ENCODE measurements around the gene SCLY.

- TF ChIP-seq CTCF (IDR thresholded peaks at IDR 0.05): no peak
- no peak for TF ChIP-seq POLR2A (IDR thresholded peaks at IDR 0.05)
- no peak for TF ChIP-seq EP300 (IDR thresholded peaks at IDR 0.05)
These were observed 31.8 kb downstream of the SCLY start for GRCh38 chr2:238092486-238093035.
